ENCODE measurements around the gene RNU2-63P.
"Not testable (repeated sequence)": the region's sequence is repeated elsewhere in the genome, so short reads cannot be mapped to it uniquely, and the experiment has no call there.

RNU2-63P gene

GRCh38 chr2:88049622-88050021, 33.3 kb upstream of the RNU2-63P start:
- peaks cover 5% of the 10 kb centered on the region for H3K36me3 ChIP-seq (ENCODE audit: insufficient read depth, low read length)
- H3K4me3 ChIP-seq (ENCODE audit: low read length): no peak overlapping the region
- no peak overlapping the region for H2AFZ ChIP-seq (ENCODE audit: low read depth, low read length)
- H3K4me1 ChIP-seq (ENCODE audit: insufficient read depth, low read length): peaks cover 12% of the 10 kb centered on the region
- no peaks in the 10 kb centered on the region for H3K27me3 ChIP-seq (ENCODE audit: insufficient read depth, low read length)
- H3K9me3 ChIP-seq (ENCODE audit: low read length): no peaks in the 10 kb centered on the region

- Histone ChIP-seq H2AFZ (ENCODE audit: low read depth, low read length) (no peak overlapping the region), H3K36me3 (ENCODE audit: insufficient read depth, low read length) (peaks cover 5% of the 10 kb centered on the region)
Measured at GRCh38 chr2:88048541-88048940, 32.2 kb upstream of the RNU2-63P start.

DNA sequence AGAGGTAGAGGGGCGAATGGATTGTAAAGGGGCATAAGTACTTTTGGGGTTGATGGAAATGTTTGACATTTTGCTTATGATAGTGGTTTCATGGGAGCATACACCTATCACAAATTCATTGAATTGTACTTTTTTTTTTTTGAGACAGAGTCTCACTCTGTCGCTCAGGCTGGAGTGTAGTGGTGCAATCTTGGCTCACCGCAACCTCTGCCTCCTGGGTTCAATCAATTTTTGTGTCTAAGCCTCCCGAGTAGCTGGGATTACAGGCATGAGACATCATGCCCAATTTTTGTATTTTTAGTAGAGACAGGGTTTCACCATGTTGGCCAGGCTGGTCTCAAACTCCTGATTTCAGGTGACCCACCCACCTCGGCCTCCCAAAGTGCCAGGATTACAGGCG, 29.2 kb upstream of the RNU2-63P start:
- not testable (repeated sequence) for H3K36me3 ChIP-seq (ENCODE audit: insufficient read depth, low read length); H3K9me3 ChIP-seq (ENCODE audit: low read length); H3K4me1 ChIP-seq (ENCODE audit: insufficient read depth, low read length); H3K27me3 ChIP-seq (ENCODE audit: insufficient read depth, low read length); H2AFZ ChIP-seq (ENCODE audit: low read depth, low read length); H3K4me3 ChIP-seq (ENCODE audit: low read length)

More at GRCh38 chr2:88048541-88048940, 32.2 kb upstream of the RNU2-63P start:
- Histone ChIP-seq H3K9me3 (ENCODE audit: low read length) (no peaks in the 10 kb centered on the region), H3K4me3 (ENCODE audit: low read length) (no peak overlapping the region), H3K4me1 (ENCODE audit: insufficient read depth, low read length) (peaks cover 1% of the 10 kb centered on the region), H3K27me3 (ENCODE audit: insufficient read depth, low read length) (no peaks in the 10 kb centered on the region)

GRCh38 chr2:88042476-88042875, 26.1 kb upstream of the RNU2-63P start:
- no peak overlapping the region for H2AFZ ChIP-seq (ENCODE audit: low read depth, low read length)
- H3K4me3 ChIP-seq (ENCODE audit: low read length): no peak overlapping the region
- H3K4me1 ChIP-seq (ENCODE audit: insufficient read depth, low read length): no peaks in the 10 kb centered on the region
- no peaks in the 10 kb centered on the region for H3K27me3 ChIP-seq (ENCODE audit: insufficient read depth, low read length)
- H3K36me3 ChIP-seq (ENCODE audit: insufficient read depth, low read length): no peaks in the 10 kb centered on the region
- peaks cover 2% of the 10 kb centered on the region for H3K9me3 ChIP-seq (ENCODE audit: low read length)

DNA sequence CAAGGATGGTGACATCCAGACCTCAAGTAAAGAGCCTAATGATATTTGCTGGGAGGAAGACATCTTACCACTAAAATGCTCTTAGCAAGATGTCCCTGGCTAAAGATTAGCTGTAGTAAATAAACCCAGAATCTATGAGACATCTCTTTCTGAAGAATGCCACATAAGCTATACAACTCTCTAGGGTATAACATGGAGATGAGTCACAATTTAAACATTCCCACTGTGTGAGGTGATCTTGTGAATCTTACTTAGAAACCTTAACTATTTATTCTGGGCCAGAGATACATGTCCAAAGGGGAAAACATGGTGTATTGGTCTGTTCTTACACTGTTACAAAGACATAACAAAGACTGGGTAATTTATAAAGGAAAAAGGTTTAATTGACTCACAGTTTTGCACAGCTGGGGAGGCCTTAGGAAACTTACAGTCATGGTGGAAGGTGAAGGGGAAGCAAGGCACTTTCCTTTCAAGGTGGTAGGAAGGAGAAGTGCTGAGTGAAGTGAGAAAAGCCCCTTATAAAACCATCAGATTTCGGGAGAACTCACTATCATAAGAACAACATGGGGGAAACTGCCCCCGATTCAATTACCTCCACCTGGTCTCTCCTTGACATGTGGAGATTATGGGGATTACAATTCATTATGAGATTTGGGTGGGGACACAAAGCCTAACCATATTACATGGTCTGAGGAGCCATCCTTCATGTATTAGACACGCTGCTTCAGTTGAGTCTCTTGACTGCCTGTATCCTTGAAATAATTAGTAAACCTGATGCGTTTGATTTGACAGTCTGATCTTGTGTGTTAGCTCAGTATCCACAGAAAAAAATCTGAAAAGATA, 22.1 kb upstream of the RNU2-63P start:
- Histone ChIP-seq H3K36me3 (ENCODE audit: insufficient read depth, low read length) (peaks cover 26% of the 10 kb centered on the region), H3K9me3 (ENCODE audit: low read length) (peaks cover 6% of the 10 kb centered on the region), H2AFZ (ENCODE audit: low read depth, low read length) (no peak overlapping the region), H3K27me3 (ENCODE audit: insufficient read depth, low read length) (no peaks in the 10 kb centered on the region), H3K4me1 (ENCODE audit: insufficient read depth, low read length) (no peaks in the 10 kb centered on the region), H3K4me3 (ENCODE audit: low read length) (no peak overlapping the region)

- Histone ChIP-seq H3K36me3 (ENCODE audit: insufficient read depth, low read length) (peaks cover 38% of the 10 kb centered on the region), H3K9me3 (ENCODE audit: low read length) (peaks cover 6% of the 10 kb centered on the region), H3K27me3 (ENCODE audit: insufficient read depth, low read length) (no peaks in the 10 kb centered on the region), H3K4me3 (ENCODE audit: low read length) (no peak overlapping the region), H3K4me1 (ENCODE audit: insufficient read depth, low read length) (no peaks in the 10 kb centered on the region), H2AFZ (ENCODE audit: low read depth, low read length) (no peak overlapping the region)
Measured at GRCh38 chr2:88036606-88037005, 20.3 kb upstream of the RNU2-63P start.

GRCh38 chr2:88036182-88036581, 19.8 kb upstream of the RNU2-63P start:
- Histone ChIP-seq H3K27me3 (ENCODE audit: insufficient read depth, low read length) (no peaks in the 10 kb centered on the region), H2AFZ (ENCODE audit: low read depth, low read length) (no peak overlapping the region), H3K9me3 (ENCODE audit: low read length) (peaks cover 6% of the 10 kb centered on the region), H3K4me3 (ENCODE audit: low read length) (no peak overlapping the region), H3K4me1 (ENCODE audit: insufficient read depth, low read length) (no peaks in the 10 kb centered on the region), H3K36me3 (ENCODE audit: insufficient read depth, low read length) (peaks cover 38% of the 10 kb centered on the region)

DNA sequence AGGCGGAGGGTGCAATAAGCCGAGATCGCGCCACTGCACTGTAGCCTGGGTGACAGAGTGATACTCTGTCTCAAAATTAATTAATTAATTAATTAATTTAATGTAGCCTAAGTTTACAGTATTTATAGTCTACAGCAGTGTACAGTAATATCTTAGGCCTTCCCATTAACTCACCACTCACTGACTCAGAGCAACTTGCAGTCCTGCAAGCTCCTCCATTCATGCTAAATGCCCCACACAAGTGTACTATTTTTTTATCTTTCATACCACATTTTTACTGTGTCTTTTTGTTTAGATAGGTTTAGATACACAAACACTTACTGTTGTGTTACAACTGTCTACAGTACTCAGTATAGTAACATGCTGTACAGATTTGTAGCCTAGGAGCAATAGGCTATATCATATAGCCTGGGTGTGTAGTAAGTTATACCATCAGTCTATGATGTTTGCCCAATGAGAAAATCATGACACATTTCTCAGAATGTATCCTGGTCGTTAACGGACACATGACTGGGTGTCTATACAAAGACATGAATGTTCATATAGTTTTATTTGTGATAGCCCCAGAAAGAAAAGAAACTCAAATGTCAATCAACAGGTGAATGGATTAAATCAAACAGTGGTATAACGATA, 15.8 kb upstream of the RNU2-63P start:
- Histone ChIP-seq H3K36me3 (ENCODE audit: insufficient read depth, low read length) (peaks cover 56% of the 10 kb centered on the region), H2AFZ (ENCODE audit: low read depth, low read length) (no peak overlapping the region), H3K4me1 (ENCODE audit: insufficient read depth, low read length) (no peaks in the 10 kb centered on the region), H3K4me3 (ENCODE audit: low read length) (no peak overlapping the region), H3K9me3 (ENCODE audit: low read length) (peaks cover 4% of the 10 kb centered on the region), H3K27me3 (ENCODE audit: insufficient read depth, low read length) (no peaks in the 10 kb centered on the region)

DNA sequence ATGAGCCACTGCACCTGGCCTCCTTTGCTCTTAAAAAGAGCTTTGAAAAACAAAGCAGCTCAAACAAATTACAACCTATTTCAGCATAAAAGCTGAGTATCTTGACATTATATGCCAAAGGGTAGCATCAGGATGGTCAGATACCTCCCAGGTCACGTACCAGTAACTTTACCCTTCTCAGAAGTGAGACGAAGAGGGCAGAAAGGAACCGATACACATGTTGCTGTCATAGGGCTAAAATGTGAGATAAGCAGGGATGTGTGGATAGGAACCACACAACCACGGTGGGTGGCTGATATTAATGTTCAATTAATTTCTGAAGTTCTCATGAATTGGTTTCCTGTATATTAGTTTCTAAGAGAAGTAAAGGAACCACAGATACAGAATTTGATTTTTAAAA, 12.6 kb upstream of the RNU2-63P start:
- H3K36me3 ChIP-seq (ENCODE audit: insufficient read depth, low read length): peaks cover 34% of the 10 kb centered on the region
- no peak overlapping the region for H3K4me3 ChIP-seq (ENCODE audit: low read length)
- no peaks in the 10 kb centered on the region for H3K9me3 ChIP-seq (ENCODE audit: low read length)
- H3K27me3 ChIP-seq (ENCODE audit: insufficient read depth, low read length): no peaks in the 10 kb centered on the region
- no peak overlapping the region for H2AFZ ChIP-seq (ENCODE audit: low read depth, low read length)
- H3K4me1 ChIP-seq (ENCODE audit: insufficient read depth, low read length): peaks cover 2% of the 10 kb centered on the region

GRCh38 chr2:88027697-88028389, 11.5 kb upstream of the RNU2-63P start:
- H3K4me3 ChIP-seq (ENCODE audit: low read length): no peak overlapping the region
- no peaks in the 10 kb centered on the region for H3K27me3 ChIP-seq (ENCODE audit: insufficient read depth, low read length)
- peaks cover 2% of the 10 kb centered on the region for H3K4me1 ChIP-seq (ENCODE audit: insufficient read depth, low read length)
- H2AFZ ChIP-seq (ENCODE audit: low read depth, low read length): no peak overlapping the region
- H3K36me3 ChIP-seq (ENCODE audit: insufficient read depth, low read length): peaks cover 27% of the 10 kb centered on the region
- no peaks in the 10 kb centered on the region for H3K9me3 ChIP-seq (ENCODE audit: low read length)

- no peaks in the 10 kb centered on the region for H3K9me3 ChIP-seq (ENCODE audit: low read length)
- no peak overlapping the region for H2AFZ ChIP-seq (ENCODE audit: low read depth, low read length)
- H3K4me3 ChIP-seq (ENCODE audit: low read length): no peak overlapping the region
- peaks cover 9% of the 10 kb centered on the region for H3K4me1 ChIP-seq (ENCODE audit: insufficient read depth, low read length)
- no peaks in the 10 kb centered on the region for H3K27me3 ChIP-seq (ENCODE audit: insufficient read depth, low read length)
- peaks cover 17% of the 10 kb centered on the region for H3K36me3 ChIP-seq (ENCODE audit: insufficient read depth, low read length)
Measured at GRCh38 chr2:88024509-88024908, 8.2 kb upstream of the RNU2-63P start.

DNA sequence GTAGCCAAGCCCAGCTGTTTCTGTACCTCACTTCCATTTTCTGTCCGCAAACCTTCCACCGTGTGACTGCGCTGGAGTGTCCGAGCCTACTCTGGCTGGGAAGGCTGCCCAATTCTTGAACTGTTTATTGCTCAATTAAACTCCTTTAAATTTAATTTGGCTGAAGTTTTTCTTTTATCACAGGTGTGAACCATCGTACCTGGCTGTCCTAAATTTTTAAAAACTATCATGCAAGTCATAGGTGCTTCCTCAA, 6.2 kb upstream of the RNU2-63P start:
- Histone ChIP-seq H3K4me1 (ENCODE audit: insufficient read depth, low read length) (peaks cover 24% of the 10 kb centered on the region), H3K9me3 (ENCODE audit: low read length) (no peaks in the 10 kb centered on the region), H3K27me3 (ENCODE audit: insufficient read depth, low read length) (no peaks in the 10 kb centered on the region), H3K36me3 (ENCODE audit: insufficient read depth, low read length) (peaks cover 2% of the 10 kb centered on the region), H3K4me3 (ENCODE audit: low read length) (no peak overlapping the region), H2AFZ (ENCODE audit: low read depth, low read length) (no peak overlapping the region)

- H3K36me3 ChIP-seq (ENCODE audit: insufficient read depth, low read length): no peaks in the 10 kb centered on the region
- H3K27me3 ChIP-seq (ENCODE audit: insufficient read depth, low read length): no peaks in the 10 kb centered on the region
- no peak overlapping the region for H3K4me3 ChIP-seq (ENCODE audit: low read length)
- no peaks in the 10 kb centered on the region for H3K9me3 ChIP-seq (ENCODE audit: low read length)
- peaks cover 27% of the 10 kb centered on the region for H3K4me1 ChIP-seq (ENCODE audit: insufficient read depth, low read length)
- H2AFZ ChIP-seq (ENCODE audit: low read depth, low read length): no peak overlapping the region
Measured at GRCh38 chr2:88019985-88020384, 3.6 kb upstream of the RNU2-63P start.

Data from neuron (in vitro differentiated cells).